OCI-LY3 (cell line): Measurements from ENCODE around the gene UBE4A.

Experiments
- EZH2phosphoT487 ChIP-seq: fragments of 200-600 bp; shearing (Covaris generic); IDR thresholded peaks from 2 replicates; pipeline ENCODE4 v1.6.1; 2018; ENCODE audit warnings: antibody characterized with exemption, mixed run types, low read depth
- TF ChIP-seq, protein P1 (sequence below): fragments of 200-600, 300-600 bp; sonication (generic); IDR thresholded peaks from 2 replicates; pipeline ENCODE4 v1.5.1; 2014; ENCODE audit warnings: antibody characterized with exemption, low read length, low read depth

DNA sequence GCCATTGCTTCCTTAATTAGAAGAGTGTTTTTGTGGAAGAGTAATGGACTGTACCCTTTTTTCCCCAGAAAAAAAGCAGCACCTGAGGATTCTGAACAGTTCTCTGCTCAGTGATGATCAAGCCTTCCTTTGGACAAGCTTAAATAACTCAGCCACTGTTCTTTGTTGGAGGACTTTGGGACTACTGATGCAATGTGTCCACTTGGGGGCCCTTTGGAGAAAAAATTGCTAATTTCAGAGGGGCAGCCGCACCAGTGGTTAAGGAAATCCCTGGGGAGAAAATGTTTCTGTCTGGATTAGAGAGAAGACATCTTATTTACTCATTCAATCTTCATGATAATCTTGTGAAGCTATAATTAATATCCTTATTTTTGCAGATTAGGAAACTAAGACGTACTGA is 71.6 kb downstream of the UBE4A start:
- TF ChIP-seq, protein P1, sequence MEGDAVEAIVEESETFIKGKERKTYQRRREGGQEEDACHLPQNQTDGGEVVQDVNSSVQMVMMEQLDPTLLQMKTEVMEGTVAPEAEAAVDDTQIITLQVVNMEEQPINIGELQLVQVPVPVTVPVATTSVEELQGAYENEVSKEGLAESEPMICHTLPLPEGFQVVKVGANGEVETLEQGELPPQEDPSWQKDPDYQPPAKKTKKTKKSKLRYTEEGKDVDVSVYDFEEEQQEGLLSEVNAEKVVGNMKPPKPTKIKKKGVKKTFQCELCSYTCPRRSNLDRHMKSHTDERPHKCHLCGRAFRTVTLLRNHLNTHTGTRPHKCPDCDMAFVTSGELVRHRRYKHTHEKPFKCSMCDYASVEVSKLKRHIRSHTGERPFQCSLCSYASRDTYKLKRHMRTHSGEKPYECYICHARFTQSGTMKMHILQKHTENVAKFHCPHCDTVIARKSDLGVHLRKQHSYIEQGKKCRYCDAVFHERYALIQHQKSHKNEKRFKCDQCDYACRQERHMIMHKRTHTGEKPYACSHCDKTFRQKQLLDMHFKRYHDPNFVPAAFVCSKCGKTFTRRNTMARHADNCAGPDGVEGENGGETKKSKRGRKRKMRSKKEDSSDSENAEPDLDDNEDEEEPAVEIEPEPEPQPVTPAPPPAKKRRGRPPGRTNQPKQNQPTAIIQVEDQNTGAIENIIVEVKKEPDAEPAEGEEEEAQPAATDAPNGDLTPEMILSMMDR, result peak; percentile 37
- no peak for TF ChIP-seq EZH2phosphoT487
